Measurements from ENCODE around the gene CHSY1. TPM values are rescaled to one million over a fixed set of nuclear protein-coding genes. Genes with fewer than 3 reads are reported as not detected.

Gene CHSY1
- total RNA-seq, 1 donor from 2014 or later: 28.0 TPM

DNA sequence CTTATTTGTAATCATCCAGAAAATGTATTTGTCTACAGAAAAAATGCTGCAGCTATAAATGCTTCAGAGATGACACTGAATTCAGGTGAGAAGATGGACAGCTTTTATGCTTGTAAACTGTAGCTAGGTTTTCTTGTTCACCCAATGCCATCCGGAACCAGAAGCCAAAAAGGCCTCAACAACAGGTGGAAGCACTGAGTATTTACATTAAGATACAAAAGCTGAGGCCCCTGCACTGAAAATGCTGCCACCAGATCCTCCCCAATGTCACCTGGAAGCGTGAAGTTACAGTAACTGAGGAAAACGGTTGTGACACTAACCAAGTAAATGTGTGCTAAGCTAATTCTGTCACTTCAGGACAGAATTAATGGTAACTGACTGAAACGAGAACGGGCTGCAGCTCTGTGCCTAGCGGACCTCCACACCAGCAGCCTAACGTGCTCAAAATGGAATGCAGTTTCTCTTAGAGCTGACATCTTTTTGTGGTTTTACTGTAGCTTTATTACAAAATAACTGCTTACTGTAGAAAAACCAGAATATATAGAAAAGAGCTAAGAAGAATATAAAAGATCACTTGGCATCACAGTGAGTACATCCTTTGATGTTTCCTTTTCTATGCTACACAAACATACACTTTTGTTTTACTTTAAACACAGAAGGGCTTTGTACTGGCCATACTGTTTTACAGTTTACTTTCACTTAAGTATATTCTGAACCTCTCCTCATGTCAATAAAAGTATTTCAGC lies 7.6 kb downstream of the CHSY1 start:
- peaks cover 99% of the 10 kb centered on the region for H3K4me1 ChIP-seq
- H3K4me3 ChIP-seq: no peak overlapping the region

DNA sequence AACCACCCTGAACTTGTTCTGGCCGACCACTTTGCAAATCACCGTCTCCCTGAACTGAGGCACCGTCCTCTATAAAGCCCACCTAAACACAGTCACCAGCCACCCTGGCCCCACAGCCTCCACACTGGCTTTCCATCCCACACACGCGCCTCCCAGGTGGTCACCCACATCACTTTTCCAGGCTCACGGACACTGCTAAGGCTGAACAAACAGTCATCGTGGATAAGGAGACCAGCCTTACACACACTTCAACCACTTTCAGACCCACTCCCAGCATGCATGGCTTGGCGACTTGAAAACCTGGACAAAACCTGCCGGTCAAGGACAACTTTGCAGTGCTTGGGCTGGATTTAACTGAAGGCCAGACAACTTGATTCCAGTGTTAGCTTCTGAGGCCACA lies 8.4 kb downstream of the CHSY1 start:
- TF ChIP-seq POLR2A (IDR thresholded peaks at IDR 0.05): no peak
- TF ChIP-seq POLR2AphosphoS5 (IDR thresholded peaks at IDR 0.05; ENCODE audit: insufficient read depth in 1 of 2, low read depth in 1 of 2): no peak
- TF ChIP-seq, protein P1, sequence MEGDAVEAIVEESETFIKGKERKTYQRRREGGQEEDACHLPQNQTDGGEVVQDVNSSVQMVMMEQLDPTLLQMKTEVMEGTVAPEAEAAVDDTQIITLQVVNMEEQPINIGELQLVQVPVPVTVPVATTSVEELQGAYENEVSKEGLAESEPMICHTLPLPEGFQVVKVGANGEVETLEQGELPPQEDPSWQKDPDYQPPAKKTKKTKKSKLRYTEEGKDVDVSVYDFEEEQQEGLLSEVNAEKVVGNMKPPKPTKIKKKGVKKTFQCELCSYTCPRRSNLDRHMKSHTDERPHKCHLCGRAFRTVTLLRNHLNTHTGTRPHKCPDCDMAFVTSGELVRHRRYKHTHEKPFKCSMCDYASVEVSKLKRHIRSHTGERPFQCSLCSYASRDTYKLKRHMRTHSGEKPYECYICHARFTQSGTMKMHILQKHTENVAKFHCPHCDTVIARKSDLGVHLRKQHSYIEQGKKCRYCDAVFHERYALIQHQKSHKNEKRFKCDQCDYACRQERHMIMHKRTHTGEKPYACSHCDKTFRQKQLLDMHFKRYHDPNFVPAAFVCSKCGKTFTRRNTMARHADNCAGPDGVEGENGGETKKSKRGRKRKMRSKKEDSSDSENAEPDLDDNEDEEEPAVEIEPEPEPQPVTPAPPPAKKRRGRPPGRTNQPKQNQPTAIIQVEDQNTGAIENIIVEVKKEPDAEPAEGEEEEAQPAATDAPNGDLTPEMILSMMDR (IDR thresholded peaks at IDR 0.05): no peak
- no peak for DNase-seq (ENCODE audit: extremely low spot score in 2 of 2)

More for the DNA sequence above, 7.6 kb downstream of the CHSY1 start:
- no peaks in the 10 kb centered on the region for H3K27me3 ChIP-seq
- intact Hi-C loops (cut with DNase I): loop anchor here (10.0 kb wide), 1 partner anchor 49 kb away; no protein-coding TSS in a partner anchor
- no peaks in the 10 kb centered on the region for H3K36me3 ChIP-seq
- H3K27ac ChIP-seq: no peak overlapping the region
- no peak for DNase-seq (ENCODE audit: extremely low spot score in 2 of 2)
- no peak for TF ChIP-seq POLR2AphosphoS5 (IDR thresholded peaks at IDR 0.05; ENCODE audit: insufficient read depth in 1 of 2, low read depth in 1 of 2)
- no peak for TF ChIP-seq POLR2A (IDR thresholded peaks at IDR 0.05)
- TF ChIP-seq, protein P1 (IDR thresholded peaks at IDR 0.05): no peak
- H3K9me3 ChIP-seq: no peaks in the 10 kb centered on the region

DNA sequence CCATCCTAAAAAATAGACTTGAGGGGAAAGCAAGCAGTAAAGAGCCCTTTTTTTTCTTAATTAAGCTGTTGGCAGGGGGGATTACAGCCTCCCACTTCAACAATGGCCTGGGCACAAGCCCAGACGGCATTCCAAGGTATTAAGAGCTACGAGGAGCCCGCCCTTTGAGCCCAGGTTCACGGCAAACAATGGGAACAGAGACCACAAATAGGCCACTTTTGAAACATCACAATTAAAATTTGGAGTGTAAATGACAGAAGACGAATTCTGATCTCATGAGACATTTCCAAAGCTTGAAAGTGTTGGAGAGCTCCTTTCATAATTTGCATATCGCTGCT lies 8.9 kb downstream of the CHSY1 start:
- no peak for DNase-seq (ENCODE audit: extremely low spot score in 2 of 2)
- TF ChIP-seq, protein P1 (IDR thresholded peaks at IDR 0.05): no peak
- TF ChIP-seq POLR2A (IDR thresholded peaks at IDR 0.05) (no peak), POLR2AphosphoS5 (IDR thresholded peaks at IDR 0.05; ENCODE audit: insufficient read depth in 1 of 2, low read depth in 1 of 2) (no peak)
- H3K4me3 ChIP-seq: no peak overlapping the region
- peak overlapping the region; percentile 30 for H3K27ac ChIP-seq
- H3K9me3 ChIP-seq: no peaks in the 10 kb centered on the region
- intact Hi-C loops (cut with DNase I): loop anchor here (10.0 kb wide), 1 partner anchor 48 kb away; no protein-coding TSS in a partner anchor
- no peaks in the 10 kb centered on the region for H3K36me3 ChIP-seq
- H3K27me3 ChIP-seq: no peaks in the 10 kb centered on the region
- peaks cover 91% of the 10 kb centered on the region for H3K4me1 ChIP-seq

More for the DNA sequence above, 8.4 kb downstream of the CHSY1 start:
- Histone ChIP-seq H3K4me3 (no peak overlapping the region), H3K4me1 (peaks cover 96% of the 10 kb centered on the region), H3K27ac (no peak overlapping the region), H3K27me3 (no peaks in the 10 kb centered on the region), H3K36me3 (no peaks in the 10 kb centered on the region), H3K9me3 (no peaks in the 10 kb centered on the region)
- intact Hi-C loops (cut with DNase I): loop anchor here (10.0 kb wide), 1 partner anchor 49 kb away; no protein-coding TSS in a partner anchor

DNA sequence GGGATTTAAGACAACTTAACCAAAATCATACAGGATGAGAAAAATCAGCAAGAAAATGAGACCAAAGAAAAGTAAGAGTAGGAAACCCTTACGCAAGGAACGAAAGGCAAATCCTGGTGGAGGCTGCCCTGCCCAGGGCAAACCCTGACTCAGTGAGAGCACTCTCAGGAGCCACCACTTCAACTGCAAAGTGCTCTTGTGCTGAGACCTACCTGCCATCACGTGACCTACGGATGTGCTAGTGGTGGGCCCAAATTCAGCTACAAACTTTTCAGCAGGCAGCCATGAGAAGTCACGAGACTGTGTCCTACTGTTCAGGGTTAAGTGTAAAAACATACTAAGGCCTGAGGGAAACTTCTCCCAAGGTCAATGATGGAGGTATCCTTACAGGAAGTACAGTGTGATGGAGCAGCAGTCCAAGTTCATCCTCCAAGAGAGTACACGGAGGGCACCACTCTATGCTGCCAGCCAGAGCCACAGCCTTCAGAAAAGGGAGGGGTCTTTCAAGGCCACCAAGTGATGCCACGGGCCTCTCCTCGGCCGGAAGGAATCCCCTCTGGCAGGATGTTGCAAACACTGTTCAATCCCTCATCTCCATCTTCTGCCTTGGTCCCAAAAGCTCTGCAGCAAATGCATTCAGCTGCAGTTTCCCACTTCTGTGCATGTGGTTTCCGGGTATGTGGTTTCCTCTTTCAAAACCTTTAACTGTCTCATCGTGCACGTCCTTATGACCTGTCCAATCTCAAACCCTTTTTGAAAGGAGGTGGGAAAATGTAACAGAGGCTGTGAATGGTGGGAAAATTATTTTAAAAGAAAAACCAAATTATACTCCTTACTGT lies 9.5 kb downstream of the CHSY1 start:
- Histone ChIP-seq H3K27me3 (no peaks in the 10 kb centered on the region), H3K4me3 (no peak overlapping the region), H3K27ac (peak overlapping the region; percentile 30), H3K9me3 (no peaks in the 10 kb centered on the region), H3K4me1 (peaks cover 85% of the 10 kb centered on the region), H3K36me3 (no peaks in the 10 kb centered on the region)
- intact Hi-C loops (cut with DNase I): loop anchor here (10.0 kb wide), 1 partner anchor 48 kb away; no protein-coding TSS in a partner anchor
- no peak for DNase-seq (ENCODE audit: extremely low spot score in 2 of 2)
- TF ChIP-seq POLR2AphosphoS5 (IDR thresholded peaks at IDR 0.05; ENCODE audit: insufficient read depth in 1 of 2, low read depth in 1 of 2) (no peak), POLR2A (IDR thresholded peaks at IDR 0.05) (no peak)
- TF ChIP-seq, protein P1 (IDR thresholded peaks at IDR 0.05): no peak
